H1 (cell line): ENCODE measurements around the gene ATPAF1. TPM values are rescaled to one million over a fixed set of nuclear protein-coding genes. Genes with fewer than 3 reads are reported as not detected.
"Not testable (repeated sequence)": the region's sequence is repeated elsewhere in the genome, so short reads cannot be mapped to it uniquely, and the experiment has no call there.

Experiments
- CTCF ChIA-PET: fragments of 300-600 bp; sonication (Branson Sonifier 250); formaldehyde crosslinking; loops from one replicate; lab custom pipeline; 2021; ENCODE audit not compliant: partially characterized antibody; lab: Charles Lee
- POLR2A ChIA-PET: fragments of 300-600 bp; sonication (Branson Sonifier 250); formaldehyde crosslinking; loops from one replicate; lab custom pipeline; 2021; ENCODE audit warnings: inconsistent platforms; ENCODE audit not compliant: partially characterized antibody; lab: Charles Lee
- DNase-seq, 2 experiments: peaks; one replicate each; pipeline versions ENCODE4 v3.0.0 to v3.0.0-alpha.2; 2010 to 2022; ENCODE audit warnings: low spot score in 2 of 2, low read depth in 1 of 2, mixed read lengths in 1 of 2
- FAIRE-seq: peaks from 2 replicates; lab custom pipeline; 2011; peaks lifted over from hg19 to GRCh38; lab: Jason Lieb, UNC
- H2AFZ ChIP-seq: 2 replicates; pipeline ENCODE4 v1.8.1; 2012; ENCODE audit warnings: low read length, inconsistent platforms
- H2AK5ac ChIP-seq: 2 replicates; pipeline ENCODE4 v1.6.1; 2013; ENCODE audit warnings: low read depth, low read length
- H2BK120ac ChIP-seq: replicated peaks from 2 replicates; pipeline ENCODE3; 2013; ENCODE audit warnings: low read depth, low read length, inconsistent platforms
- H2BK12ac ChIP-seq: 2 replicates; pipeline ENCODE4 v1.6.1; 2013; ENCODE audit warnings: low read depth, low read length
- H2BK15ac ChIP-seq: 2 replicates; pipeline ENCODE4 v1.6.1; 2013; ENCODE audit warnings: low read length
- H2BK20ac ChIP-seq: 2 replicates; pipeline ENCODE4 v1.6.1; 2013; ENCODE audit warnings: low read length
- H2BK5ac ChIP-seq: 2 replicates; pipeline ENCODE4 v1.6.1; 2013; ENCODE audit warnings: low read depth, low read length
- H3K14ac ChIP-seq: 2 replicates; pipeline ENCODE4 v1.6.1; 2013; ENCODE audit warnings: inconsistent platforms; ENCODE audit not compliant: insufficient read length
- H3K18ac ChIP-seq: 2 replicates; pipeline ENCODE4 v1.6.1; 2013; ENCODE audit warnings: low read length; ENCODE audit errors: extremely low read depth
- H3K23ac ChIP-seq: 2 replicates; pipeline ENCODE4 v1.6.1; 2013; ENCODE audit warnings: inconsistent platforms; ENCODE audit not compliant: insufficient read length
- H3K23me2 ChIP-seq: 2 replicates; pipeline ENCODE4 v1.6.1; 2013; ENCODE audit warnings: low read depth, low read length
- H3K27ac ChIP-seq: 2 replicates; pipeline ENCODE4 v1.6.1; 2011; ENCODE audit warnings: low read depth, low read length, inconsistent platforms
- H3K27me3 ChIP-seq, 4 experiments: replicated peaks in 1 of 4; 1 replicate in 1 of 4; 2 replicates in 3 of 4; pipeline versions ENCODE4 v1.6.1 to v1.8.1; 2011 to 2013; ENCODE audit warnings: low read length in 3 of 4, mild to moderate bottlenecking in 3 of 4, inconsistent platforms in 2 of 4, mixed read lengths in 2 of 4, moderate library complexity in 1 of 4; ENCODE audit not compliant: control insufficient read depth in 3 of 4, insufficient read depth in 3 of 4; ENCODE audit errors: extremely low read depth in 1 of 4
- H3K36me3 ChIP-seq, 4 experiments: 2 replicates each; pipeline versions ENCODE4 v1.6.1 to v1.8.1; 2011 to 2013; ENCODE audit warnings: mild to moderate bottlenecking in 4 of 4, low read length in 3 of 4, moderate library complexity in 2 of 4, control low read depth in 1 of 4, inconsistent platforms in 1 of 4; ENCODE audit not compliant: insufficient read depth in 4 of 4, control insufficient read depth in 2 of 4
- H3K4ac ChIP-seq: replicated peaks from 2 replicates; pipeline ENCODE3; 2013; ENCODE audit warnings: low read length, low read depth, mixed read lengths, inconsistent platforms; ENCODE audit not compliant: insufficient read length
- H3K4me1 ChIP-seq, 4 experiments: replicated peaks in 1 of 4; 1 replicate in 1 of 4; 2 replicates in 3 of 4; pipeline versions ENCODE4 v1.6.1 to v1.8.1; 2011 to 2013; ENCODE audit warnings: low read length in 3 of 4, inconsistent platforms in 2 of 4, mixed read lengths in 1 of 4; ENCODE audit not compliant: insufficient read depth in 4 of 4, control insufficient read depth in 3 of 4
- H3K4me2 ChIP-seq, 2 experiments: 2 replicates each; pipeline versions ENCODE4 v1.6.1 to v1.8.1; 2011 to 2013; ENCODE audit warnings: low read depth in 2 of 2, low read length in 2 of 2, control low read depth in 1 of 2, inconsistent platforms in 1 of 2, mild to moderate bottlenecking in 1 of 2; ENCODE audit not compliant: insufficient read depth in 1 of 2
- H3K4me3 ChIP-seq, 4 experiments: fragments of 200-600, 300-600 bp in 1 of 4; sonication (generic), shearing (Covaris generic), sonication (Bioruptor Twin) in 1 of 4; 2 replicates each; pipeline versions ENCODE4 v1.5.1 to v1.8.1; 2011 to 2016; ENCODE audit warnings: low read length in 4 of 4, low read depth in 3 of 4, control low read depth in 2 of 4, inconsistent platforms in 2 of 4, mild to moderate bottlenecking in 2 of 4, mixed read lengths in 1 of 4, moderate library complexity in 1 of 4; ENCODE audit not compliant: insufficient read depth in 2 of 4; ENCODE audit errors: extremely low read depth in 1 of 4
- H3K56ac ChIP-seq: replicated peaks from 2 replicates; pipeline ENCODE3; 2013; ENCODE audit warnings: low read depth, mild to moderate bottlenecking, mixed read lengths, low read length, inconsistent platforms; ENCODE audit not compliant: insufficient read length
- H3K79me1 ChIP-seq: 2 replicates; pipeline ENCODE4 v1.6.1; 2013; ENCODE audit warnings: low read depth, low read length, control low read depth
- H3K79me2 ChIP-seq, 2 experiments: 2 replicates each; pipeline versions ENCODE4 v1.6.1 to v1.8.1; 2012 to 2013; ENCODE audit warnings: low read length in 2 of 2, mild to moderate bottlenecking in 2 of 2, inconsistent platforms in 1 of 2; ENCODE audit not compliant: insufficient read depth in 2 of 2, control insufficient read depth in 1 of 2
- H3K9ac ChIP-seq, 4 experiments: replicated peaks in 1 of 4; 1 replicate in 1 of 4; 2 replicates in 3 of 4; pipeline versions ENCODE4 v1.6.1 to v1.8.1; 2011 to 2013; ENCODE audit warnings: low read depth in 3 of 4, low read length in 3 of 4, control low read depth in 2 of 4, mild to moderate bottlenecking in 2 of 4, moderate library complexity in 2 of 4, inconsistent platforms in 1 of 4; ENCODE audit errors: extremely low read depth in 1 of 4
- H3K9me3 ChIP-seq, 2 experiments: 2 replicates each; pipeline versions ENCODE4 v1.6.1 to v1.8.1; 2012 to 2013; ENCODE audit warnings: mild to moderate bottlenecking in 2 of 2, moderate library complexity in 2 of 2, control low read depth in 1 of 2, inconsistent platforms in 1 of 2, low read depth in 1 of 2, low read length in 1 of 2, mixed read lengths in 1 of 2; ENCODE audit not compliant: insufficient read depth in 2 of 2
- H4K20me1 ChIP-seq, 2 experiments: replicated peaks in 1 of 2; 2 replicates each; pipeline versions ENCODE3 to v1.8.1; 2011 to 2013; ENCODE audit warnings: inconsistent platforms in 2 of 2, low read length in 2 of 2, mild to moderate bottlenecking in 1 of 2; ENCODE audit not compliant: insufficient read depth in 2 of 2, control insufficient read depth in 1 of 2
- H4K5ac ChIP-seq: 2 replicates; pipeline ENCODE4 v1.6.1; 2013; ENCODE audit warnings: low read length, low read depth, mixed read lengths, inconsistent platforms; ENCODE audit not compliant: insufficient read length
- H4K8ac ChIP-seq: 2 replicates; pipeline ENCODE4 v1.8.0; 2013; ENCODE audit warnings: mild to moderate bottlenecking, moderate library complexity, low read length, inconsistent platforms; ENCODE audit not compliant: insufficient read depth; ENCODE audit errors: extremely low read depth
- H4K91ac ChIP-seq: replicated peaks from 2 replicates; pipeline ENCODE3; 2013; ENCODE audit warnings: low read length, mixed read lengths, inconsistent platforms; ENCODE audit not compliant: insufficient read length
- WGBS, 2 experiments: shearing (Covaris generic) in 1 of 2; methylation state at CpG; one replicate each; pipeline versions ENCODE4 v1.1.6 to v1.1.7; 2013 to 2015; ENCODE audit warnings: low lambda C conversion rate in 2 of 2, mixed read lengths in 2 of 2, inconsistent platforms in 1 of 2, low coverage in 1 of 2, missing lambda C conversion rate in 1 of 2; ENCODE audit not compliant: insufficient replicate concordance in 2 of 2, insufficient coverage in 1 of 2, insufficient read length in 1 of 2; ENCODE audit errors: extremely low coverage in 1 of 2, missing lambda C conversion rate in 1 of 2; 5-methylcytosine and 5-hydroxymethylcytosine counted together
- polyA plus RNA-seq, 7 experiments: library from polyadenylated mRNA; depleted of rRNA in 3 of 7; stranded (reverse) in 5 of 7; unstranded in 2 of 7; fragments of >200 nt in 5 of 7; fragments of 200-250 nt in 2 of 7; gene quantifications; 1 replicate in 5 of 7; 2 replicates in 1 of 7; 4 replicates in 1 of 7; pipeline versions ENCODE4 v1.2.1 to v1.2.3, GENCODE V29; 2011 to 2013; ENCODE audit warnings: missing spikeins in 2 of 7, mixed read lengths in 2 of 7
- total RNA-seq: library from RNA; stranded (reverse); fragmentation: NEBNext Ultra II Directional; extraction: Animal tissue kit (Norgen Biotek cat#: 25700); gene quantifications from 2 replicates; pipeline ENCODE4 v1.2.1, GENCODE V29; 2021

ATPAF1 gene
- total and polyA plus RNA-seq, 2 of the 8 experiments (the other 6 are each of a cell fraction or from before 2014, with no cell fraction given) = 46.7 to 55.9 TPM

GRCh38 chr1:46662919-46663318, 5.2 kb downstream of the ATPAF1 start:
- H4K91ac ChIP-seq, H4K8ac ChIP-seq, H2AFZ ChIP-seq, H2BK15ac ChIP-seq, H3K9me3 ChIP-seq, H3K79me1 ChIP-seq, H4K5ac ChIP-seq, H3K27ac ChIP-seq, H2BK20ac ChIP-seq, H3K56ac ChIP-seq, POLR2A ChIA-PET, H2BK5ac ChIP-seq, H2AK5ac ChIP-seq, H3K9ac ChIP-seq, CTCF ChIA-PET, H3K18ac ChIP-seq, H2BK12ac ChIP-seq, FAIRE-seq, H3K23me2 ChIP-seq, H3K4me2 ChIP-seq, H3K27me3 ChIP-seq, H3K23ac ChIP-seq, DNase-seq, H3K4ac ChIP-seq, H3K4me3 ChIP-seq, H4K20me1 ChIP-seq, H3K14ac ChIP-seq, H2BK120ac ChIP-seq: not testable (repeated sequence)
- Histone ChIP-seq H3K36me3 (peaks cover 0 to 30% (median 5%) of the 10 kb centered on the region in 4 experiments; a peak in 3 of 8 replicates), H3K79me2 (peaks cover 0 to 11% of the 10 kb centered on the region in 2 experiments; a peak in 2 of 4 replicates), H3K4me1 (peaks cover 4 to 10% (median 7%) of the 10 kb centered on the region in 4 experiments; a peak in 6 of 7 replicates)
- 90% methylated on average over 5 of the region's 5 CpGs; no CpG with 5 or more reads in 1 of the 2 experiments for WGBS, 2 experiments

GRCh38 chr1:46660116-46660515, 8.0 kb downstream of the ATPAF1 start:
- not testable (repeated sequence) for H2BK12ac ChIP-seq, H3K9me3 ChIP-seq, H3K23ac ChIP-seq, H4K20me1 ChIP-seq, H3K4me2 ChIP-seq, H4K91ac ChIP-seq, H3K4ac ChIP-seq, H3K27ac ChIP-seq, H3K23me2 ChIP-seq, H4K5ac ChIP-seq, H3K79me2 ChIP-seq, H3K14ac ChIP-seq, H2BK15ac ChIP-seq, FAIRE-seq, H3K4me1 ChIP-seq, H2BK5ac ChIP-seq, H3K56ac ChIP-seq, DNase-seq, H4K8ac ChIP-seq, H2BK120ac ChIP-seq, H3K79me1 ChIP-seq, H3K4me3 ChIP-seq, H3K18ac ChIP-seq, H2BK20ac ChIP-seq, H3K9ac ChIP-seq, H2AFZ ChIP-seq, H3K27me3 ChIP-seq, H2AK5ac ChIP-seq
- 81% methylated on average over 5 of the region's 5 CpGs; no CpG with 5 or more reads in 1 of the 2 experiments for WGBS, 2 experiments
- ChIA-PET CTCF (interaction anchor here (1.5 to 1.6 kb wide), 2 partner anchors 37 to 65 kb away, joined by 4 to 6 read pairs; no protein-coding TSS in a partner anchor), POLR2A (interaction anchor here (1.0 kb wide), 1 partner anchor 27 kb away, joined by 4 read pairs; no protein-coding TSS in a partner anchor)
- H3K36me3 ChIP-seq = peaks cover 0 to 49% (median 11%) of the 10 kb centered on the region in 4 experiments; a peak in 5 of 8 replicates
